22Rv1 (cell line): ENCODE results near the gene UBE2U.

Experiments
- H3K27ac ChIP-seq: fragments of 450-650 bp; 2 replicates; pipeline ENCODE4 v1.5.1; 2017
- ZFX ChIP-seq: fragments of 450-650 bp; IDR thresholded peaks from 2 replicates; pipeline ENCODE4 v1.6.1; 2017; ENCODE audit warnings: antibody characterized with exemption, borderline replicate concordance
- TF ChIP-seq, protein P1 (sequence below): fragments of 450-650 bp; IDR thresholded peaks from 2 replicates; pipeline ENCODE4 v1.5.1; 2017; ENCODE audit warnings: mild to moderate bottlenecking

Gene UBE2U

DNA sequence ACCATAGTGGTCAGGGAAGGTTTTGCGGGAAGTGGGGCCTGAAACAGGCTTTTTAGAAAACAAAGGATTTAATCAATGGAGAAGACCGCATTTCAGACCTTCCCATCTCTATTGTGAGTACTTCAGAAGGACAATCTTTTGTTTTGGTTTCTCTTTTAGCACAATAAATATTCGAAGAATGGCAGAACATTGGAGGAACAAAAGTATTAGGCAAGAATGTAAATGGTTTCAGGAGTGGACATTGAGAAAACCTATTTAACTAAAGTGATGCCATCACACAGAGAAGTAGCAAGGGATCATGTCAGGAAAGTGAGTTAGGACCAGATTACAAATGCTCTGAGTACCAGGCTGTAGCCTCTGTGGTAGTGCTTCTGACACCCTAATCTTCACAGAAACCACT is 26.8 kb upstream of the UBE2U start:
- no peak overlapping the region for H3K27ac ChIP-seq
- TF ChIP-seq, protein P1, sequence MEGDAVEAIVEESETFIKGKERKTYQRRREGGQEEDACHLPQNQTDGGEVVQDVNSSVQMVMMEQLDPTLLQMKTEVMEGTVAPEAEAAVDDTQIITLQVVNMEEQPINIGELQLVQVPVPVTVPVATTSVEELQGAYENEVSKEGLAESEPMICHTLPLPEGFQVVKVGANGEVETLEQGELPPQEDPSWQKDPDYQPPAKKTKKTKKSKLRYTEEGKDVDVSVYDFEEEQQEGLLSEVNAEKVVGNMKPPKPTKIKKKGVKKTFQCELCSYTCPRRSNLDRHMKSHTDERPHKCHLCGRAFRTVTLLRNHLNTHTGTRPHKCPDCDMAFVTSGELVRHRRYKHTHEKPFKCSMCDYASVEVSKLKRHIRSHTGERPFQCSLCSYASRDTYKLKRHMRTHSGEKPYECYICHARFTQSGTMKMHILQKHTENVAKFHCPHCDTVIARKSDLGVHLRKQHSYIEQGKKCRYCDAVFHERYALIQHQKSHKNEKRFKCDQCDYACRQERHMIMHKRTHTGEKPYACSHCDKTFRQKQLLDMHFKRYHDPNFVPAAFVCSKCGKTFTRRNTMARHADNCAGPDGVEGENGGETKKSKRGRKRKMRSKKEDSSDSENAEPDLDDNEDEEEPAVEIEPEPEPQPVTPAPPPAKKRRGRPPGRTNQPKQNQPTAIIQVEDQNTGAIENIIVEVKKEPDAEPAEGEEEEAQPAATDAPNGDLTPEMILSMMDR = no peak

DNA sequence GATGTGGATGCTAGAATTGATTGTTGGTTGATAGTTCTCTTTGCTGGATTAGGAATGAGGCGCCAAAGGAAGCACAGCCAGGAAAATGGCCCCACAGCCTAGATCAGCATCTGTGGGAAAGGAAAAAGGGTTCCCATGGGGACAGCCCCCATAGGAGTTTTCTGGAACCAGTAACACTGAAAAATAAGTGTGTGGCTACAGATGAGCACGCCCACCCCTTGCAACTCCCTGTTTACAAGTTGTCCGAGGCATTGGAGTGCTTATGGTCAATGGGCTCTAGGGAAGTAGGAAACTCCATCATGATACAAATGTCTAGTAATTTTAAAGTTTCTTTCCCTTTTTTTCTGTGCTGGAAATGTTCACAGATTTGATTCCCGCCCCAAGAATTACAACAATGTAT is 23.8 kb upstream of the UBE2U start:
- no peak for TF ChIP-seq ZFX
- TF ChIP-seq, protein P1 = no peak
- no peak overlapping the region for H3K27ac ChIP-seq

DNA sequence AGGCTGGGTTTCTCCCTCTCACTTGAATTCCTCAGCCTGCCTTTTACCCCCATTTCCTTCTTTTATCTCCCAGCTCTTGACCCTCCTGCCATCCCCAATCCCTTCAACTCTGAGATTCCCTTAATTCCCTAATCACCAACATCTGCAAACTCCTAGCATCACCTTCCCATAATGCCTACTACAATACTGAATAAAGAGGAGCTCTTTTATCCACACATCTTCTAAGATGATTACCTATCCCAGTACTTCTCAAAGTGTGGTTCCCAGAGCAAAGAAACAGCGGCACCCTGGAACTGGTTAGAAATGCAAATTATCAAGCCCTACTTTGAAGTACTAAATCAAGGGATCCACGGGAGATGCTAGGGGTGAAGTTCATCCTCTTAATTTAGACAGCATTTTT is 21.2 kb upstream of the UBE2U start:
- TF ChIP-seq, protein P1 = no peak
- TF ChIP-seq ZFX = no peak
- H3K27ac ChIP-seq = no peak overlapping the region

DNA sequence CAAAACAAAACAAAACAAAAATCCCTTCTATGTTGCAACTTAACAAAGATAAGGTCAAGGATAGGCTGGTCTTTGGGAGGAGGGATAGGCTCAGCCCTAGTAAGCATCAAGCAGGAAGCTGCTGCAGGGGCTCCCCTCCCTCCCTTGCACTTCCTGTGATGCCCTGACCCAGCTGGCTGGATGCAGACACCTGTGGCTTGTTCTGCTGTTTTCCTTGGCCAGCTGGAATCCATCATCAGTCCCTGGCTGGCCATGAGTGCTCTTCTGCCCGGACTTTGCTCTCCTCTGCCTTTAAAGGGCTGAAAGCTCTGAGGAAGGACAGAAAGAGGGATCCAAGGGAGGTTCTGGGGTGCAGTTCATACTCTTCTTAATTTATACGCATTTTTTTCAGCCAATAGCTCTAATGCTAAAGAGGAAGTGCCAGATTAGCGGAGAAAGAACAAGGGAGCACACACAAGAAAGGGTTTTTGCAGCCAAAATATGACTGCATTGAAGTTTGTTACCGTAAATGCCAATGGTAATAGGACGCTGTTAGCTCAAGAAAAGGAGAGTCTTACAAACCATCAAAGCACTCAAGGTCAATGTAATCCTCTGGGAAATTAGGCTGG is 19.9 kb upstream of the UBE2U start:
- no peak overlapping the region for H3K27ac ChIP-seq
- TF ChIP-seq, protein P1 = no peak
- TF ChIP-seq ZFX = no peak

DNA sequence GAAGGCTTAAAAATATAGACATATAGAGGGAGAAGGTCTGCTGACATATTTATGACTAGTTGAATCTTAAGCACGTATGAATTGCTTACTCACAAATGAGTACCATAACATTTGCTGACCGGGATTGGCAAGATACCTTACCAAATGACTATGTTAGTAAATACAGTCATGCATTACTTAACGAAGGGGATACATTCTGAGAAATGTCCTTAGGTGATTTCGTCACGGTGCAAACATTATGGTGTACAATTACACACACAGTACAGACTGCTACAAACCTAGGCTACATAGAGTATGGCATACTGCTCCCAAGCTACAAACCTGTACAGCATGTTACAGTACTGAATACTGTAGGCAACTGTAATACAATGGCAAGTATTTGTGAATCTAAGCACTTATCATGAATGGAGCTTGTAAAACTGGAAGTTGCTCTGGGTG is 19.4 kb upstream of the UBE2U start:
- TF ChIP-seq ZFX = no peak
- TF ChIP-seq, protein P1 = no peak
- H3K27ac ChIP-seq = no peak overlapping the region

DNA sequence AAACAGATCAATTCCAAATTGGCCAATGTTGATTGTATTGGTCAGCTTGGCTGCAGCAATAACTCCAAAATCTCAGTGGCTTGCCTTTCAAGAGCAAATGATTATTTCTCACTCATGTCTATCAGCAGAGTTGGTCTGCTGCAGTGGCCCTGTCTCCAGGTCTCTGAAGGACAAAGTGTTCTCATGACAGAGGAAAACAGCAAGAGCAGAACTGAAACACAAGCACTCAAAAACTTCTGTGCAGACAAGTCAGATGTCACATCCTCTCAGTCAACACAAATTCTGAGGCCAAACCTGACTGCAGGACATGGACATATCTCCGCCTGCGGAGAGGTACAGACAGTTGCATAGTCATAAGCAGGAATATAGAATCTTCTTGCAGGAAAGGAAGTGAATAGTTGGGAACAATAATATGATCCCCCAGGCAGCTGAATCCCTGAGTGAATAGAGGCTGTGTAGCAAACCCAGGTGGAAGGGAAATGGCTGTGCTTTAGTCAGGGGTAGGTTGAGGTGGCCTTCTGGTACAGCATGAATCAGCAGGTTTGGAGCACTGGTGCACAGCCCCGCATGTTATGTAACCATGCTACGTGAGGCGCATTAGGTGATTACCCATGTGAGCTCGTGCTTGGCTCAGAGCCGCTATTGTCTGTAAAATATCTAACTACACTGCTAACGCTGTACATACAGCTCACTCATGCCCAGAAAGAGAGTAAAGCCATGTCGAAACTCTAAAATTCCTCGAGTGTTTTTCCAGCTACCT is 17.1 kb upstream of the UBE2U start:
- TF ChIP-seq ZFX = no peak
- TF ChIP-seq, protein P1 = no peak
- H3K27ac ChIP-seq = no peak overlapping the region

DNA sequence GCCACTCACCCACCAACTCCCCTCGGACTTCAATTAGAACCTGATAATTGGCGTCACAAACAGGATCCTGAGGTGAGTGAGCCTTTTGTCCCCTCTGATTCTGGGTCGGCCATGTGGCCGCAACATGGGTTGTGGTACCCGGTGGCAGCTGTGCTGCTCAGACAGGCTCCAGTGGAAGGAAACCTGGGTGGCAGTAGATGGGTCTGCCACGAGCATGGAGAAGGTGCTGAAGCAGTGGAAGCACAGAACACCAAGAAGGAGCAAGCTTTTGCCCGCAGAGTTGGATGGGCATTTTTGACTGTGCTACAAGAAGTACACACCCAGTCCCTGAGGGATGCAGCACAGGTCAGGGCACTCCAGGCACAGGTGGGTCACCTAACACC is 16.5 kb upstream of the UBE2U start:
- H3K27ac ChIP-seq = no peak overlapping the region
- no peak for TF ChIP-seq ZFX
- TF ChIP-seq, protein P1 = no peak
